HCT116 (cell line): Measurements from ENCODE around the gene KTN1. TPM values are rescaled to one million over a fixed set of nuclear protein-coding genes. Genes with fewer than 3 reads are reported as not detected.

Experiments
- ATAC-seq: fragments of 200-7000 bp; cut with Tn5 transposase; 2 replicates; pipeline ENCODE4 v1.9.1; 2020; ENCODE audit warnings: mild to moderate bottlenecking, moderate library complexity
- BruUV-seq: library from RNA; stranded (reverse); fragments of 400-500 nt; replicated peaks from 2 replicates; lab custom pipeline; 2021; lab: Mats Ljungman, UMichigan
- CTCF ChIA-PET: fragments of 300-600 bp; sonication (Branson Sonifier 250); formaldehyde crosslinking; loops from one replicate; lab custom pipeline; 2021; ENCODE audit warnings: antibody characterized with exemption; lab: Charles Lee
- POLR2A ChIA-PET: fragments of 300-600, 350-600 bp; sonication (Branson Sonifier 250); formaldehyde crosslinking; loops from one replicate; lab custom pipeline; 2021; ENCODE audit warnings: antibody characterized with exemption; lab: Charles Lee
- RAD21 ChIA-PET, 2 experiments: fragments of 300-600 bp; sonication (Branson Sonifier 250); formaldehyde crosslinking; loops; one replicate each; lab custom pipeline; 2023; ENCODE audit warnings: low total read pairs in 2 of 2; ENCODE audit not compliant: uncharacterized antibody in 2 of 2, unreplicated experiment in 2 of 2, low non-redundant PET in 1 of 2; lab: Charles Lee
- DNase-seq: peaks from one replicate; pipeline ENCODE4 v3.0.0-alpha.2; 2010; ENCODE audit warnings: low read depth, low spot score
- H2AFZ ChIP-seq: fragments of 200-600 bp; shearing (Covaris generic), sonication (generic); 2 replicates; pipeline ENCODE4 v1.6.1; 2017; ENCODE audit warnings: low read depth, mixed run types, mixed read lengths, antibody characterized with exemption, low read length; ENCODE audit not compliant: poor library complexity, severe bottlenecking
- H3K27ac ChIP-seq: 2 replicates; pipeline ENCODE4 v1.5.1; 2012; ENCODE audit warnings: low read depth, low read length
- H3K27me3 ChIP-seq: fragments of 200-600 bp; sonication (generic); 2 replicates; pipeline ENCODE4 v1.6.1; 2016; ENCODE audit warnings: mixed run types, low read length, mixed read lengths; ENCODE audit not compliant: insufficient read depth
- H3K36me3 ChIP-seq, 2 experiments: fragments of 200-500 bp in 1 of 2; fragments of 200-600 bp in 1 of 2; sonication (Bioruptor generic) in 1 of 2; sonication (generic) in 1 of 2; 2 replicates each; pipeline versions ENCODE4 v1.5.1 to v1.6.1; 2014 to 2016; ENCODE audit warnings: low read length in 2 of 2, inconsistent platforms in 1 of 2, mixed read lengths in 1 of 2, mixed run types in 1 of 2; ENCODE audit not compliant: insufficient read depth in 2 of 2, control insufficient read depth in 1 of 2
- H3K4me1 ChIP-seq, 2 experiments: fragments of 200-600 bp in 1 of 2; sonication (generic) in 1 of 2; 2 replicates each; pipeline versions ENCODE4 v1.5.1 to v1.6.1; 2012 to 2017; ENCODE audit warnings: low read length in 2 of 2, inconsistent platforms in 1 of 2, mild to moderate bottlenecking in 1 of 2, mixed read lengths in 1 of 2, mixed run types in 1 of 2, moderate library complexity in 1 of 2; ENCODE audit not compliant: insufficient read depth in 2 of 2, control insufficient read depth in 1 of 2
- H3K4me2 ChIP-seq: fragments of 200-600 bp; sonication (generic); 2 replicates; pipeline ENCODE4 v1.6.1; 2017; ENCODE audit warnings: mixed run types, low read length, mixed read lengths
- H3K4me3 ChIP-seq, 2 experiments: fragments of 200-600 bp in 1 of 2; sonication (generic) in 1 of 2; replicated peaks in 1 of 2; 2 replicates each; pipeline ENCODE4 v1.5.1; 2011 to 2016; ENCODE audit warnings: low read length in 2 of 2, control low read depth in 1 of 2, low read depth in 1 of 2, mild to moderate bottlenecking in 1 of 2, mixed read lengths in 1 of 2, mixed run types in 1 of 2
- H3K79me2 ChIP-seq: fragments of 200-600 bp; sonication (generic); 2 replicates; pipeline ENCODE4 v1.6.1; 2017; ENCODE audit warnings: mild to moderate bottlenecking, mixed run types, low read length, moderate library complexity, mixed read lengths; ENCODE audit not compliant: insufficient read depth
- H3K9ac ChIP-seq: fragments of 200-600 bp; sonication (generic); 2 replicates; pipeline ENCODE4 v1.6.1; 2016; ENCODE audit warnings: low read length, mixed read lengths
- H3K9me2 ChIP-seq: fragments of 200-600 bp; sonication (generic), shearing (Covaris generic); 2 replicates; pipeline ENCODE4 v1.6.1; 2017; ENCODE audit warnings: mixed run types, mild to moderate bottlenecking, moderate library complexity; ENCODE audit not compliant: insufficient read depth
- H3K9me3 ChIP-seq, 2 experiments: fragments of 200-500 bp in 1 of 2; fragments of 200-600 bp in 1 of 2; sonication (Bioruptor generic) in 1 of 2; sonication (generic) in 1 of 2; 2 replicates each; pipeline ENCODE4 v1.6.1; 2014 to 2017; ENCODE audit warnings: low read length in 2 of 2, mixed read lengths in 2 of 2, inconsistent platforms in 1 of 2, low read depth in 1 of 2, mild to moderate bottlenecking in 1 of 2, mixed run types in 1 of 2, moderate library complexity in 1 of 2; ENCODE audit not compliant: control insufficient read depth in 1 of 2, insufficient read depth in 1 of 2
- H4K20me1 ChIP-seq: fragments of 200-600 bp; sonication (generic), shearing (Covaris generic); 2 replicates; pipeline ENCODE4 v1.6.1; 2017; ENCODE audit warnings: mixed run types, mild to moderate bottlenecking, moderate library complexity; ENCODE audit not compliant: insufficient read depth
- CBX3 ChIP-seq: IDR thresholded peaks from 2 replicates; pipeline ENCODE4 v1.6.1; 2012; ENCODE audit warnings: low read depth
- CTCF ChIP-seq, 3 experiments: fragments of 200-600 bp in 1 of 3; sonication (generic) in 1 of 3; IDR thresholded peaks in 2 of 3; conservative IDR thresholded peaks in 1 of 3; 2 replicates each; pipeline ENCODE4 v1.5.1; 2012 to 2017; ENCODE audit warnings: low read depth in 2 of 3, low read length in 2 of 3, antibody characterized with exemption in 1 of 3, borderline replicate concordance in 1 of 3, control low read depth in 1 of 3, mild to moderate bottlenecking in 1 of 3, mixed read lengths in 1 of 3, mixed run types in 1 of 3, moderate library complexity in 1 of 3; ENCODE audit not compliant: insufficient read depth in 1 of 3
- EGR1 ChIP-seq: IDR thresholded peaks from 2 replicates; pipeline ENCODE4 v1.6.1; 2012; ENCODE audit warnings: low read depth
- ELF1 ChIP-seq: IDR thresholded peaks from 2 replicates; pipeline ENCODE4 v1.6.1; 2012; ENCODE audit warnings: low read depth, borderline replicate concordance
- EZH2 ChIP-seq: fragments of 200-600 bp; sonication (generic); IDR thresholded peaks from 2 replicates; pipeline ENCODE4 v1.6.1; 2017; ENCODE audit warnings: antibody characterized with exemption, mixed run types
- JUND ChIP-seq: IDR thresholded peaks from 2 replicates; pipeline ENCODE4 v1.6.1; 2012
- MAX ChIP-seq: IDR thresholded peaks from 2 replicates; pipeline ENCODE4 v1.6.1; 2012
- POLR2A ChIP-seq: IDR thresholded peaks from 2 replicates; pipeline ENCODE4 v1.7.0; 2011; ENCODE audit warnings: borderline replicate concordance; ENCODE audit not compliant: insufficient read depth, insufficient read length; ENCODE audit errors: extremely low read depth
- RAD21 ChIP-seq: IDR thresholded peaks from 2 replicates; pipeline ENCODE4 v1.6.1; 2012; ENCODE audit warnings: low read depth, mild to moderate bottlenecking
- SIN3A ChIP-seq: IDR thresholded peaks from 2 replicates; pipeline ENCODE4 v1.6.1; 2012; ENCODE audit warnings: low read depth
- SP1 ChIP-seq: IDR thresholded peaks from 2 replicates; pipeline ENCODE4 v1.6.1; 2012; ENCODE audit warnings: low read depth
- TCF7L2 ChIP-seq: IDR thresholded peaks from 2 replicates; pipeline ENCODE4 v1.7.0; 2011; ENCODE audit warnings: borderline replicate concordance, inconsistent platforms; ENCODE audit not compliant: insufficient read depth, insufficient read length; ENCODE audit errors: extremely low read depth
- YY1 ChIP-seq: IDR thresholded peaks from 2 replicates; pipeline ENCODE4 v1.6.1; 2011; ENCODE audit warnings: low read length, low read depth, moderate library complexity, mild to moderate bottlenecking; ENCODE audit not compliant: insufficient replicate concordance; ENCODE audit errors: extremely low read depth
- ZNF274 ChIP-seq: fragments of 200-500 bp; sonication (Bioruptor generic); IDR thresholded peaks from 2 replicates; pipeline ENCODE4 v1.6.1; 2014; ENCODE audit warnings: mild to moderate bottlenecking, low read depth, low read length, inconsistent platforms
- intact Hi-C: fragments of 100-400 bp; cut with micrococcal nuclease; formaldehyde crosslinking; loops from 2 replicates; pipeline ENCODE4 v1.10.0; 2022
- total RNA-seq: library from RNA; stranded (reverse); gene quantifications from one replicate; pipeline ENCODE4 v1.2.1, GENCODE V29; 2021; ENCODE audit not compliant: unreplicated experiment

Gene KTN1
- total RNA-seq, 1 experiment from 2014 or later = 105 TPM

- no peaks in the 10 kb centered on the region for H3K36me3 ChIP-seq
- H4K20me1 ChIP-seq = no peaks in the 10 kb centered on the region
- H3K4me2 ChIP-seq = no peak overlapping the region
- H3K79me2 ChIP-seq = no peaks in the 10 kb centered on the region
- no peaks in the 10 kb centered on the region for H3K9me3 ChIP-seq
- H3K4me1 ChIP-seq = peaks cover 0 to 11% of the 10 kb centered on the region in 2 experiments; a peak in 2 of 4 replicates
- no peaks in the 10 kb centered on the region for H3K27me3 ChIP-seq
- H2AFZ ChIP-seq = no peak overlapping the region
- no peak for TF ChIP-seq EGR1
- no peak for TF ChIP-seq SP1
- TF ChIP-seq JUND = no peak
- TF ChIP-seq MAX = no peak
- TF ChIP-seq RAD21 = peak; percentile 69
- no peak for TF ChIP-seq TCF7L2
- TF ChIP-seq YY1 = no peak
- TF ChIP-seq ELF1 = no peak
- no peak for TF ChIP-seq EZH2
- no peak for TF ChIP-seq POLR2A
- TF ChIP-seq CBX3 = no peak
- TF ChIP-seq CTCF (IDR thresholded peaks at IDR 0.05 in 2 of 3, conservative IDR thresholded peaks at IDR 0.05 in 1 of 3; ENCODE audit: borderline replicate concordance in 1 of 3, insufficient read depth in 1 of 3, low read depth in 2 of 3, low read length in 2 of 3) = peak; percentile 34 to 67 (median 57); a peak in 5 of 6 replicates
- TF ChIP-seq ZNF274 = no peak
- no peak for TF ChIP-seq SIN3A
- no peak overlapping the region for H3K9ac ChIP-seq
- no TSS peak for BruUV-seq
- ChIA-PET POLR2A (interaction anchor here (0.6 kb wide), 1 partner anchor 304 kb away, joined by 3 read pairs; no protein-coding TSS in a partner anchor), RAD21 (interaction anchor here (1.0 to 1.5 kb wide), 2 partner anchors 294 to 608 kb away, joined by 3 read pairs; no protein-coding TSS in a partner anchor), CTCF (interaction anchor here (0.6 to 3.5 kb wide), 5 partner anchors 10 to 743 kb away, joined by 3 to 15 read pairs (median 4); no protein-coding TSS in a partner anchor)
- intact Hi-C loops = no loop called here
- no peaks in the 10 kb centered on the region for H3K9me2 ChIP-seq
- H3K27ac ChIP-seq = no peak overlapping the region
- DNase-seq (peak; percentile 12), ATAC-seq (peak; percentile 65)
- no peak overlapping the region for H3K4me3 ChIP-seq
Observed at GRCh38 chr14:55731881-55732498, 152.0 kb downstream of the KTN1 start.
